Heart left ventricle (tissue), 13 donors: ENCODE data around the gene HNRNPA2B1.

Source experiments
- CTCF ChIP-seq, 12 donors: fragments of 200-600 bp; sonication (generic) in 4 of 12; IDR thresholded peaks; one replicate each; pipeline versions ENCODE4 v1.5.0 to v1.8.0; 2018 to 2022; ENCODE audit warnings: antibody characterized with exemption in 12 of 12, mild to moderate bottlenecking in 5 of 12
- POLR2A ChIP-seq, 2 donors: fragments of 450-650 bp; IDR thresholded peaks; one replicate each; pipeline ENCODE4 v1.6.1; 2017; ENCODE audit warnings: antibody characterized with exemption in 2 of 2, mild to moderate bottlenecking in 2 of 2, moderate library complexity in 2 of 2
- donor health status: ischemic (EF 13 %, LVEDD 7.1; RV severe dilation, severe dysfunction).
- donor health status: DM: no; HTN: yes; CAD: no.
- donor health status: DM: no; HTN: no; CAD: no.
- donor health status: ischemic (EF 25% LVEDD 6.9; RV normal size, moderate dysfunction).
- donor health status: ischemic (EF 25% LVEDD 5.7; RV mildly dilated, moderate dysfunction).
- donor health status: ischemic (EF 35%, LVEDD 5.7; RV mildly dilated, moderate dysfunction).
- donor health status: nonischemic (EF 11% LVEDD 7.7; RV severe dilation, severe dysfunction).
- donor health status: DM: yes; HTN: yes; CAD: no.
- donor health status: PGD.
- donor health status: ischemic (EF 29% LVEDD 5.4; RV normal size, mild dysfunction).
- donor health status: nonischemic (EF 23%, LVEDD 6.1; RV moderate dilation, normal function).

- TF ChIP-seq POLR2A (IDR thresholded peaks at IDR 0.05) (no peak), CTCF (IDR thresholded peaks at IDR 0.05) (no peak)
Observed at GRCh38 chr7:26212921-26213718, 12.6 kb upstream of the HNRNPA2B1 start.
